ENCODE data around the gene THAP8.

Gene THAP8

DNA sequence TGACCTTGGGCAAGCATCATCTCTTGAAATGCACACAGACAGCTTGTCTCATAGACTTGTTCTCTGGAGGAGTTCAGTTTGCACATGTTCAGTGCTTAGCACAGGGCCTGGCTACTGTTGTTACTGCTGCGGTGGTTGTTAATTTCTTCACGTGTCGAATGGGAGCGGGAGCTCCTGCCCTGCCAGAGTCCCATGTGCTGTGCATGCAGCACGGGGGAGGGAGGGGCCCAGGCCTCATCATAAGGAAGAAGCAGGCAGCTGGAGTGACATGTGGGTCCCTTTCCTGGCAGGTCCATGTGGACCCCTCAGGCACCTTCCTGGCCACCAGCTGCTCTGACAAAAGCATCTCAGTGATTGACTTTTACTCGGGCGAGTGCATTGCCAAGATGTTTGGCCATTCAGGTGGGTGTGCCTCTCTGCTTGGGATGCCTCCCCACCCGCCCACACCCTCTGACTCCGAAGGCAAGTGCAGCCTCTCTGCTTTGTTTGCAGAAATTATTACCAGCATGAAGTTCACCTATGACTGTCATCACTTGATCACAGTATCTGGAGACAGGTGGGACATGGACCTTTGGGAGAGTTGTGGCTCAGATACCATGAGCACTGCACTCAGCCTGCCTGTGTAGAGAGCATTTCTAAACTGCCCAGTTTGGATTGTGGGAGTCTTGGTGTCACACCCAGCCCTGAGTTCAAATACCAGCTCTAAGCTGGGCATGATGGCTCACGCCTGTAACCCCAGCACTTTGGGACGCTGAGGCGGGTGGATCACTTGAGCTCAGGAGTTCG is 37.0 kb upstream of the THAP8 start:
- no peaks in the 10 kb centered on the region for H3K27me3 ChIP-seq (ENCODE audit: control insufficient read depth in 2 of 2, insufficient read depth in 2 of 2, low read length in 2 of 2)

DNA sequence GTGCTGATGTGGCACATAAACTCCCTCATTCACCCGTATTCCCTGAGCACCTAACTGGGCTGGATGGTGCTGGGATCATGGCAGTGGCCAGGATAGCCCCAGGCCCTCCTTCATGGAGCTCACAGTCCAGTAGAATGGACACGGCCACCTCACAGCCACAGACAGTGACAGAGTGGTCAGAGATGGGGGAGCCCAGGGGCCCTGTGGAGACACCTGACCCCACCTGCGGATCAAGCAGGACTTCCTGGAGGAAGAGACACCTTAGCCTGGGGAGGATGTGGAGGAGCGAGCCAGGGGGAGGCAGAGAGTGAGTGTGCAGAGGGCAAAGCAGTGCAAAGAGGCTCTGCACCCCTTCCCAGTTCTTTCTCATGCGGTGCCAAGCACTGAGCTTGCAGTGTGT is 35.8 kb upstream of the THAP8 start:
- Histone ChIP-seq H3K36me3 (ENCODE audit: control insufficient read depth in 2 of 2, insufficient read depth in 2 of 2, low read length in 2 of 2) (no peaks in the 10 kb centered on the region), H3K9ac (ENCODE audit: low read depth in 1 of 2, low read length in 2 of 2) (no peak overlapping the region), H3K4me1 (ENCODE audit: control insufficient read depth in 2 of 2, insufficient read depth in 2 of 2, low read length in 2 of 2) (no peaks in the 10 kb centered on the region), H3K9me3 (ENCODE audit: control insufficient read depth in 2 of 2, low read length in 2 of 2) (no peaks in the 10 kb centered on the region), H3K27me3 (ENCODE audit: control insufficient read depth in 2 of 2, insufficient read depth in 2 of 2, low read length in 2 of 2) (no peaks in the 10 kb centered on the region), H3K4me3 (ENCODE audit: low read length in 2 of 2) (no peak overlapping the region), H3K27ac (ENCODE audit: low read depth in 2 of 2, low read length in 2 of 2) (no peak overlapping the region)

More for the DNA sequence above, 37.0 kb upstream of the THAP8 start:
- Histone ChIP-seq H3K9ac (ENCODE audit: low read depth in 1 of 2, low read length in 2 of 2) (no peak overlapping the region), H3K36me3 (ENCODE audit: control insufficient read depth in 2 of 2, insufficient read depth in 2 of 2, low read length in 2 of 2) (no peaks in the 10 kb centered on the region), H3K9me3 (ENCODE audit: control insufficient read depth in 2 of 2, low read length in 2 of 2) (no peaks in the 10 kb centered on the region), H3K4me1 (ENCODE audit: control insufficient read depth in 2 of 2, insufficient read depth in 2 of 2, low read length in 2 of 2) (no peaks in the 10 kb centered on the region), H3K4me3 (ENCODE audit: low read length in 2 of 2) (no peak overlapping the region), H3K27ac (ENCODE audit: low read depth in 2 of 2, low read length in 2 of 2) (no peak overlapping the region)

DNA sequence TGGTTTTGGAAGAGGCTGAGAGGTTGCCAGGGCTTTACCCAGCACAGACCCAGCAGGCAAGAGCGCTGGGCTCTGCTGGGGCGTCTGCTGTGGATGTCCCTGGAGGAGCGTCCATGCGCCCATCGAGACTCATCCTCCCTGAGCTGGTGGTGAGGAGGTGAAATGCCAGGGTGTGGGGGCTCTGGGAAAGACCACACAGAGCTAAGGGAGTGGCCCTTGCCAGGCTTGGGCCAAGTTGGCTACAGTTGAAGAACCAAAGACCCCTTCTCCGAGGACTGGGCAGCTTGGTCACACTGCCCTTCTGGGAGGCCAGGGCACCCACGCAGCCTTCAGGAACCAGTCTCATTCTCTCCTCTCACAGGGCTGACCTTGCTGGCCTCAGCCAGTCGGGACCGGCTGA is 32.2 kb upstream of the THAP8 start:
- no peak overlapping the region for H3K27ac ChIP-seq (ENCODE audit: low read depth in 2 of 2, low read length in 2 of 2)
- no peaks in the 10 kb centered on the region for H3K27me3 ChIP-seq (ENCODE audit: control insufficient read depth in 2 of 2, insufficient read depth in 2 of 2, low read length in 2 of 2)
- H3K9ac ChIP-seq (ENCODE audit: low read depth in 1 of 2, low read length in 2 of 2), result no peak overlapping the region
- no peaks in the 10 kb centered on the region for H3K4me1 ChIP-seq (ENCODE audit: control insufficient read depth in 2 of 2, insufficient read depth in 2 of 2, low read length in 2 of 2)
- H3K9me3 ChIP-seq (ENCODE audit: control insufficient read depth in 2 of 2, low read length in 2 of 2), result no peaks in the 10 kb centered on the region
- H3K36me3 ChIP-seq (ENCODE audit: control insufficient read depth in 2 of 2, insufficient read depth in 2 of 2, low read length in 2 of 2), result peaks cover 0 to 2% of the 10 kb centered on the region in 2 donors
- no peak overlapping the region for H3K4me3 ChIP-seq (ENCODE audit: low read length in 2 of 2)

DNA sequence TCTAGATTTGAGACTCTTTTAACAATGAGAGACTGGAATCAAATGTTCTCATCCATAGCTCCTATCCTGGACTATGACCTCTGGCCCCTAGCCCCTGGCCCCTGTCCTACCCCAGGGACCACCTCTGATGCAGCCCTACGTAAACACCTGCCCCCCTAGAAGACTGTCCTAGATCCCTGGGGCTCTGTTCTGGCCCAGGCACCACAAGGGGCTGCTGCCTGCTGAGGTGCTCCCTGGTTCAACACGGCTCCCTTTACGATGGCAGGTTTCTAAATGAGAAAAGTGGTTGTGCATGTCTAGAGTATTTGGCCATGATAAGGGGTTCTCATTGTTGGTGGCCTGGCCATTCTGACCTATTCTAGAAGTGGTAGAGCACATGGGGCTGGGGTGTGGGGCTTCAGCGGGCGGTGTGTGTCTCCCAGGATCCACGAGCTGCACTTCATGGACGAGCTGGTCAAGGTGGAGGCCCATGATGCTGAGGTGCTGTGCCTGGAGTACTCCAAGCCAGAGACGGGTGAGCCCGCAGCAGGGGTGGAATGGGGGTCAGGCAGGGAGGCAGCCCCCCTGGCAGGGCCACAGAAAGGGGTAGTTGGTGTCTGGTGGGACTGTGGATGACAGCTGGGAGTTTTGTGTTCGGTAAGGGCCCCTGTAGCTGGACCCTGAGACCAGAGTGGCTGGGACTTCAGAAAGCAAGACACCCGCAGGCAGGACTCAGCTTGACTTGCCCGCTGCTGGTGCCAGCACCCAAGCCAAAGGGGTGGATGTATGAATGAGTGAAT is 30.3 kb upstream of the THAP8 start:
- Histone ChIP-seq H3K4me1 (ENCODE audit: control insufficient read depth in 2 of 2, insufficient read depth in 2 of 2, low read length in 2 of 2) (no peaks in the 10 kb centered on the region), H3K27me3 (ENCODE audit: control insufficient read depth in 2 of 2, insufficient read depth in 2 of 2, low read length in 2 of 2) (no peaks in the 10 kb centered on the region), H3K27ac (ENCODE audit: low read depth in 2 of 2, low read length in 2 of 2) (no peak overlapping the region), H3K9me3 (ENCODE audit: control insufficient read depth in 2 of 2, low read length in 2 of 2) (no peaks in the 10 kb centered on the region), H3K9ac (ENCODE audit: low read depth in 1 of 2, low read length in 2 of 2) (no peak overlapping the region), H3K36me3 (ENCODE audit: control insufficient read depth in 2 of 2, insufficient read depth in 2 of 2, low read length in 2 of 2) (peaks cover 0 to 2% of the 10 kb centered on the region in 2 donors), H3K4me3 (ENCODE audit: low read length in 2 of 2) (no peak overlapping the region)

DNA sequence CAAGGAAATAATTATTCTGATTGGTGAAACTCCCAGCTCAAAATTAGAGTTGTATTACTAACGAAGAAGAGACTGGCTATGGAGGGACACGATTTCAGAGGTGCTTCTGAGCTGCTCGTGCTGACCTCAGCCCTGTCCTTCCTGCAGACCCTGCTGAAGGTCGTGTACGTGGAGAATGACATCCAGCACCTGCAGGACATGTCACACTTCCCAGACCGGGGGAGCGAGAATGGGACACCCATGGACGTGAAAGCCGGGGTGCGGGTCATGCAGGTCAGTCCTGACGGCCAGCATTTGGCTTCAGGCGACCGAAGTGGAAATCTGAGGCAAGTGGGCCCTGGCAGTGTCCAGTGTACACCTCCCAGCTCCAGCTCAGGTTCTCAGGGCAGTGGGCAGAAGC is 28.8 kb upstream of the THAP8 start:
- H3K4me3 ChIP-seq (ENCODE audit: low read length in 2 of 2), result no peak overlapping the region
- no peaks in the 10 kb centered on the region for H3K27me3 ChIP-seq (ENCODE audit: control insufficient read depth in 2 of 2, insufficient read depth in 2 of 2, low read length in 2 of 2)
- H3K27ac ChIP-seq (ENCODE audit: low read depth in 2 of 2, low read length in 2 of 2), result no peak overlapping the region
- no peaks in the 10 kb centered on the region for H3K9me3 ChIP-seq (ENCODE audit: control insufficient read depth in 2 of 2, low read length in 2 of 2)
- peaks cover 0 to 2% of the 10 kb centered on the region in 2 donors for H3K36me3 ChIP-seq (ENCODE audit: control insufficient read depth in 2 of 2, insufficient read depth in 2 of 2, low read length in 2 of 2)
- no peaks in the 10 kb centered on the region for H3K4me1 ChIP-seq (ENCODE audit: control insufficient read depth in 2 of 2, insufficient read depth in 2 of 2, low read length in 2 of 2)
- H3K9ac ChIP-seq (ENCODE audit: low read depth in 1 of 2, low read length in 2 of 2), result no peak overlapping the region

DNA sequence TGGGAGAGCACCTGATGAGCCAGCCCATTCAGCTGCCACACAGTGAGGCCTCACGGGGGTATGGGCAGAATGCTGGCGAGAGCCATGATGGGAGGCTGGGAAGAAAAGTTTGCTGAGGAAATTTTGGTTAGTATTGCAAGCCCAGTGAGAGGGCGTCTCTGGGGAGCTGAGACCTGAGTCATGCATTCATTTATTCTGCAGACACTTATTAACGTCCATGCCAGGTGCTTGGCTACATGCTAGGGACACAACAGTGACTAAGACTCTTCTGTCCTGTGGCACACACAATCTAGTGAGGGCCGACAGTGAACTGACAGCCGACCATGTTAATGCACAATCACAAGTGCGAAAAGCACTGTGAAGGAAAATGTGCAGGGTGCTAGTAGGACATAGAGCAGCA is 27.8 kb upstream of the THAP8 start:
- Histone ChIP-seq H3K27ac (ENCODE audit: low read depth in 2 of 2, low read length in 2 of 2) (no peak overlapping the region), H3K36me3 (ENCODE audit: control insufficient read depth in 2 of 2, insufficient read depth in 2 of 2, low read length in 2 of 2) (peaks cover 0 to 2% of the 10 kb centered on the region in 2 donors), H3K9ac (ENCODE audit: low read depth in 1 of 2, low read length in 2 of 2) (no peak overlapping the region), H3K27me3 (ENCODE audit: control insufficient read depth in 2 of 2, insufficient read depth in 2 of 2, low read length in 2 of 2) (no peaks in the 10 kb centered on the region), H3K4me1 (ENCODE audit: control insufficient read depth in 2 of 2, insufficient read depth in 2 of 2, low read length in 2 of 2) (no peaks in the 10 kb centered on the region), H3K4me3 (ENCODE audit: low read length in 2 of 2) (no peak overlapping the region), H3K9me3 (ENCODE audit: control insufficient read depth in 2 of 2, low read length in 2 of 2) (no peaks in the 10 kb centered on the region)

DNA sequence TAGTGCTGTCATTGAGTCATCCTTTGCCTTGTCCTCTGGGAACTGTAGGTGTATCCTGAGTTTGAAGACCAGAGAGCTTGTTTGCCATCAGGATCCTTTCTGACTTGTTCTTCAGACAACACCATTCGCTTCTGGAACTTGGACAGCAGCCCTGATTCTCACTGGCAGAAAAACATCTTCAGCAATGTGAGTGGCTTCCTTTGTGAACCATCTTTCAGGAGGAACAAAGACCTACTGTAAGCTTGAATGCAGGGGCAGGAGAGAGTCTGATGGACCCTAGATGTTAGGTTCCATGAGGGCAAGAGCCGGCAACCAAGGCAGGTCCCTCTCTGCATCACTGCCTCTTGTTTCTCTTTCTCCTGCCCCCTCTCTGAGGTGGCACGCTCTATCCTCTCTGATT is 27.3 kb upstream of the THAP8 start:
- Histone ChIP-seq H3K9ac (ENCODE audit: low read depth in 1 of 2, low read length in 2 of 2) (no peak overlapping the region), H3K9me3 (ENCODE audit: control insufficient read depth in 2 of 2, low read length in 2 of 2) (no peaks in the 10 kb centered on the region), H3K27ac (ENCODE audit: low read depth in 2 of 2, low read length in 2 of 2) (no peak overlapping the region), H3K4me1 (ENCODE audit: control insufficient read depth in 2 of 2, insufficient read depth in 2 of 2, low read length in 2 of 2) (no peaks in the 10 kb centered on the region), H3K36me3 (ENCODE audit: control insufficient read depth in 2 of 2, insufficient read depth in 2 of 2, low read length in 2 of 2) (peaks cover 0 to 2% of the 10 kb centered on the region in 2 donors), H3K4me3 (ENCODE audit: low read length in 2 of 2) (no peak overlapping the region), H3K27me3 (ENCODE audit: control insufficient read depth in 2 of 2, insufficient read depth in 2 of 2, low read length in 2 of 2) (no peaks in the 10 kb centered on the region)

DNA sequence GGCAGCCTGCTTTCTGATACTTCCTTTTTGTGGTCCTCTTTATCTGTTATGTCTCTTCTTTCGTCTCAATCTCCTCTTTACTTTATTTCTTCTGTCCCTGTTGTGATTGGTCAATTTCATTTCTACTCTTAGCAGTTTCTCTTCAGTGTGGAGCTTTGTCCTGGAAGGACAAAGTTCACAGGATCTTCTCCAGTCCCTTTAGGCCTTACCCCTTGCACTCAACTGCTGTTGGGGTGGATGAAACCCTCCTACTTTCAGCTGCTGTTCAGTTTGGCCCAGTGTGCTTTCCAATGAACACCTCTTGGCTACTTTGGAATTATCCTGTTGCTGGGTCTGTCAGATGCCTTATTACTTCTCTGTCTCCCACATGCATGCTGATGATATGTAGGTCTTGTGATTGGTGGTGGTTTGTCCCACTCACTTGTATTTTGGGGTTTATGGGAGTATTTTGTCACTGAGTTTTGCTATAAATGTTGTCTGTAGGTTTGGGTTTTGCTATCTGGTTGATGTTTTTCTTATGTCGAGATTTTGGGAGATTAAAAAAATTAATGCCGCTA is 25.4 kb upstream of the THAP8 start:
- no peak overlapping the region for H3K9ac ChIP-seq (ENCODE audit: low read depth in 1 of 2, low read length in 2 of 2)

DNA sequence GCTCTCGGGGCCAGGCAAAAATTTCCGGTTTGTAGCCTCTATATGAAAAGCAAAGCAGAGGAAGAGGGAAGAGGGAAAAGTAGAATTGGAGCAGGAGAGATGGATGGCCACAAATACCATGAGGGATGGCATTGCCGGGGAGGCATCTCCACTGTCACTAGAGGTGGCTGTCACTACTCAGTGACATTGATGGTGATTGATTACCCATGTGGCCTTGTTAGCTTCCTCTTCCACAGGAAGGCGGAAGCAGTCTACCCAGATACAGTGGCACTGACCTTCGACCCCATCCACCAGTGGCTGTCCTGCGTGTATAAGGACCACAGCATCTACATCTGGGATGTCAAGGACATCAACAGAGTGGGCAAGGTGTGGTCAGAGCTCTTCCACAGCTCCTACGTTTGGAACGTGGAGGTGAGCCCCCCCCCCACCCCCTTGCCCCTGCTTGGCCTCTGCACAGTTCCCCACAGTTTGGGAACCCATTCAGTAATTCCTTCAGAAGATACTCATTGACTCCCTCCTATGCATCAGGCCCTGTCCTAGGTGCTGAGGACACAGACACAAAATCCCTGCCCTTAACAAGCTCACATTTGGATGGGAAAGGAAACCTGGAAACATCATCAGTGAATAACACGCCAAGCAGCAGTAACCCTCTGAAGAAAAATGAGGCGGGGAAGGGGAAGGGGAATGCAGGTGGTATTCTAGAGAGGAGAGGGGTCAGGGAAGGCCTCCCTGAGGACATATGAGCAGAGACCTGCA is 19.2 kb upstream of the THAP8 start:
- H3K4me3 ChIP-seq (ENCODE audit: low read length in 2 of 2), result no peak overlapping the region
- H3K9ac ChIP-seq (ENCODE audit: low read depth in 1 of 2, low read length in 2 of 2), result no peak overlapping the region
- peaks cover 0 to 2% of the 10 kb centered on the region in 2 donors for H3K36me3 ChIP-seq (ENCODE audit: control insufficient read depth in 2 of 2, insufficient read depth in 2 of 2, low read length in 2 of 2)
- peaks cover 0 to 2% of the 10 kb centered on the region in 2 donors for H3K4me1 ChIP-seq (ENCODE audit: control insufficient read depth in 2 of 2, insufficient read depth in 2 of 2, low read length in 2 of 2)
- no peaks in the 10 kb centered on the region for H3K9me3 ChIP-seq (ENCODE audit: control insufficient read depth in 2 of 2, low read length in 2 of 2)
- H3K27me3 ChIP-seq (ENCODE audit: control insufficient read depth in 2 of 2, insufficient read depth in 2 of 2, low read length in 2 of 2), result no peaks in the 10 kb centered on the region
- no peak overlapping the region for H3K27ac ChIP-seq (ENCODE audit: low read depth in 2 of 2, low read length in 2 of 2)

More for the DNA sequence above, 25.4 kb upstream of the THAP8 start:
- H3K27me3 ChIP-seq (ENCODE audit: control insufficient read depth in 2 of 2, insufficient read depth in 2 of 2, low read length in 2 of 2), result no peaks in the 10 kb centered on the region
- H3K27ac ChIP-seq (ENCODE audit: low read depth in 2 of 2, low read length in 2 of 2), result no peak overlapping the region
- H3K4me1 ChIP-seq (ENCODE audit: control insufficient read depth in 2 of 2, insufficient read depth in 2 of 2, low read length in 2 of 2), result no peaks in the 10 kb centered on the region
- no peaks in the 10 kb centered on the region for H3K9me3 ChIP-seq (ENCODE audit: control insufficient read depth in 2 of 2, low read length in 2 of 2)
- H3K36me3 ChIP-seq (ENCODE audit: control insufficient read depth in 2 of 2, insufficient read depth in 2 of 2, low read length in 2 of 2), result peaks cover 0 to 2% of the 10 kb centered on the region in 2 donors
- no peak overlapping the region for H3K4me3 ChIP-seq (ENCODE audit: low read length in 2 of 2)

Measured in mucosa of rectum (tissue), 2 donors.